ENCODE results near the gene CTF1.
"Not testable (repeated sequence)": the region's sequence is repeated elsewhere in the genome, so short reads cannot be mapped to it uniquely, and the experiment has no call there.

CTF1 gene, protein sequence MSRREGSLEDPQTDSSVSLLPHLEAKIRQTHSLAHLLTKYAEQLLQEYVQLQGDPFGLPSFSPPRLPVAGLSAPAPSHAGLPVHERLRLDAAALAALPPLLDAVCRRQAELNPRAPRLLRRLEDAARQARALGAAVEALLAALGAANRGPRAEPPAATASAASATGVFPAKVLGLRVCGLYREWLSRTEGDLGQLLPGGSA

DNA sequence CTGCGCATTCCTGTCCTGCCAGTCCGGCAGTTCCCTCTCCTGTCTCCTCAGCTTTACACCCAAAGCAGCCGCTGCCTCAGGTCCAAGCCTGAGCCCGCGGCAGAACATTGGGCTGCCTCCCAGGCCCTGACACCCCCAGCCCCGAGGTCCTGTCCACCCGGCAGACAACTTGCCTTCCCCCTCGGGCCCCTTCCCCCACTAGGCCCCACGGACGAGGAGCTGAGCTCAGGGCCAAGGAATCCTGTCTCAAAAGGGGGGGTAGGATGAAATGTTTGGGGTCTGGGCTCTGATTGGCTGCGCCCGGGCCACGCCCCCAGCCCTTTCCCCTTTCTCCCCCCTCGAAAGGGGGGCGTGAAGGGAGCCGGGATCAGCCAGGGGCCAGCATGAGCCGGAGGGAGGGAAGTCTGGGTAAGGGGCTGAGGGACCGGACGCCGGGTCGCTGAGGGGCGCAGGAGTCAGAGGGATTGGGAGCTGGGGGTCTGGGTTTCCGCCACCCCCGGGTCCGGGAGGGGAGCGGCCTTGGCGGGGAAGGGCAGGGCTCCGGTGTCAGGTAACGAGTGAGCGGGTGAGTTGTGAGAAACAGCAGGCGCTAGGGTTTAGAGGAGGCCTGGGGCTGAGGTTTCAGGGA is at the start of gene CTF1:
Gene CTF1, plus strand, starts transcription at position 354 of the 628 bp plus-strand sequence. Its CDS starts 30 bp downstream, at position 384.
- FAIRE-seq = peak; percentile 15

DNA sequence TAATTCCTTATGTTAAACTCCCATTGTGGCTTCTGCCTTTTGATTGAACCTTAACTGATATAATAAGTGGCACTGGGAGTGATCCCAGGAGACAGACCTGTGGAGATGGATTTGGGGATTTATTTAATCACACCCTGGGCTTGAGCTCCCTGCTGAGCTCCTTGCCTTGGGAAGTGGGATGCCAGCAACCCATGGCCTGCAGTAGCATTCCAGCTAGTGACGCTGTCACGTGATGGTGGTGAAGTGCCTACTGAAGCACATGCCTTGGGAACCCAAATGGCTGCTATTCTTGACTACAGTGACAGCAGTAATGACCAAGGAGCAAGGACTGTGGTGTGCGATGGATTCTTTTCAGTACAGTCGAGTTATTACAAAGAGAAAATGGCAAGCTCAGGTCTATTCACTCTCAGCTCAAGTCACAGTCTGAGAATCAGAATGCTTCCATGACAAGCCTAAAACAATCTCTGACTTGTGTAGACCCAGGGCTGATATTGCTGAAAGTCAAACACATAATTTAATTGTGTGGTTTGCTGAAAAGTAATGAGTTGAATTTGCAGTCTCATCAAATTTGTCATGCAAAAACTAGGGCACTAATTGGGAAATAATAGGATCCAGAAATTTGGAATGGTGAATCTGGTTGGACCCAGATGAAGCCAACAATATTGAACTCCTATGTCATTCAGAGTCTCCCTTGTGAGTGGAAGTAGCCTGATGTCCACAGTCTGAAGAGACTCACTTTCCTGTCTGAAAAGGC is 49.6 kb upstream of the CTF1 start:
- no peak for FAIRE-seq

DNA sequence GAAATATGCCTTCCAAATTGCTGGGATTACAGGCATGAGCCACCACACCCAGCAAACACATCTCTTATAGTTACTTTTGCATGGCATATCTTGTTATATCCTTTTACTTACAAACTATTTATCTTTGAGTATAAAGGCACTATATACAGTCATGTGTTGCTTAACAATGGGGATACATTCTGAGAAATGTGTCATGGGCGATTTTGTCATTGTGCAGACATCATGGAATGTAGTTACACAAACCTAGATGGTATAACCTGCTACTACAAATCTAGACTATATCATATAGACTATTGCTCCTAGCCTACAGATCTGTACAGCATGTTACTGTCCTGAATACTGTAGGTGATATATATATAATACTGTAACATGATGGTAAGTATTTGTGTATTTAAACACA is 46.2 kb upstream of the CTF1 start:
- FAIRE-seq = no peak

DNA sequence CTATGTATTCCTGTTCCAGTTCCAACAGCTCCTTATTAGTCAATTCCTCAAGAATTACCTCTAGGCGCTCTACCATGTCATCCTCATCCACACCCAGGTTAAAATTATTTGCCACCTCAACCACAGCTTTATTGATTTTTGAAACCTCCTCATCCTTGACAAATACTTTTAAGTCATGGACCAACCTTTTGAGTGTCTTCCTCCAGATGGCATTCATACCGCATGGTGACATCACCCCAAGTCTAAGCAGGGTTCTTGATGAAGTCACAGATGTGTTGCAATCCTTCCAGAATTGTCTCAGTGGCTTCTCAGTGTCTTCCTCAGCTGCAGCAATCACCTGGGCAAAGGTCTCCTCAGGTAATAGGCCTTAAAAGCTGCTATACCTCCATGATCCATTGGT is 42.7 kb upstream of the CTF1 start:
- no peak for FAIRE-seq

DNA sequence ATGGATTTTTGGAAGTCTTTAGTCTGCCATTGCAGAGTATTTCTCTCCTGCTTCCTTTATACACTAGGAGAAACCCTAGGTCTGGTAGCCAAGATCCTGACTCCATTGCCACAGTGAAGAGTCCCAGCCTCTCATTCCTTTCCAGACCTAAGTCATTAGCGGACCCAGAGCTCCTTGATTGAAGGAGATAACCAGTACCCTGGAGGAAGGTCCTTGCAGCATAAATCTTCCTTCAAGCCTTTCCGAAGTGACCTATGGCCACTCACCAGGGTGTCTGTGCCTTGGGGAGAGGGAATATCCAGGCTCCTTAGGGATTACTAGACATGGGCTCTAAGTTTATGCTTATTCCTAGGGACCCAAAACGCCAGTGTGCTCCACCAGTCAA is 38.3 kb upstream of the CTF1 start:
- no peak for FAIRE-seq

DNA sequence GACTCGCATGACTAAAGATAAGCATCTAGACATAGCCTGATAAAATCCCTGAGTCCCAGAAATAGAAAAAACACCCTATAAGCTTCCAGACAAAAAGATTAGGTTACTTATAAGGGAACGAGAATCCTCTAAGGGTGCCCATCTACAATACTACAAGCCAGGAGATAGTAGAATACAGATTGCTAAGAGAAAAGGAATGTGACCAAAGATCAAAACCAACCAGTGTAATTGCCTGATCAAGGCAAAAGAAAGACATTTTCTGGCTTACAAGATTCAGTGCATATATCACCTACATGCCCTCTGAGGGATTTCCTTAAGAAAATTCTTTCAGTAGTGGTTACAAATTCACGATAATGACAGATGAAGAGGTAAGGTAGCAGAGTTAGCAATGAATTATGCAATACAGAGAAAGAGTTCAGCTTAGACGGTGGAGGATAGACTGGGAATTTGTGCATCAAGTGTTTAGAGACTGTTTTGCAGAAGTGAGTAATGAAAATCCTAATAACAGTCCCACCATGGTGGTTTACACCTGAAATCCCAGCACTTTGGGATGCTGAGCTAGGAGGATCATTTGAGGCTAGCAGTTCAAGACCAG is 37.5 kb upstream of the CTF1 start:
- no peak for FAIRE-seq

DNA sequence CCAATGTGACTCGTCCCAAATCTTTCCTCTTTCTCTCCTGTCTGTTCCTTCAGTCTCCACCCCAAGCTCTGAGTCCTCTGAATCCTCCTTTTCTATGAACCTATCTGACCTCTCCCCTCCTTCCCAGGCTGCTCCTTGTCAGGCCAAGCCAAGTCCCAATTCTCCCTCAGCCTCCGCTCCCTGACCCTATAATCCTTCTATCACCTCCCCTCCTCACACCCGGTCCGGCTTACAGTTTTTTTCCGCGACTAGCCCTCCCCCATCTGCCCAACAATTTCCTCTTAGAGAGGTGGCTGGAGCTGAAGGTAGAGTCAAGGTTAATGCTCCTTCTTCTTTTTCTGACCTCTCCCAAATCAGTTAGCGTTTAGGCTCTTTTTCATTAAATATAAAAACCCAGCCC is 35.7 kb upstream of the CTF1 start:
- not testable (repeated sequence) for FAIRE-seq

DNA sequence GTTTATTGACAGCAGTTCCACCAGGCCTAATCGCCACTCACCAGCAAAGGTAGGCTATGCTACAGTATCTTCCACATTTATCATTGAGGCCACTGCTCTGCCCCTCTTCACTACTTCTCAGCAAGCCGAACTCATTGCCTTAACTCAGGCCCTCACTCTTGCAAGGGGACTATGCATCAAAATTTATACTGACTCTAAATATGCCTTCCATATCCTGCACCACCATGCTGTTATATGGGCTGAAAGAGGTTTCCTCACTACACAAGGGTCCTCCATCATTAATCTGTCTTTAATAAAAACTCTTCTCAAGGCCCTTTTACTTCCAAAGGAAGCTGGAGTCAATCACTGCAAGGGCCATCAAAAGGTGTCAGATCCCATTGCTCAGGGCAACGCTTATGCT is 33.2 kb upstream of the CTF1 start:
- not testable (repeated sequence) for FAIRE-seq

DNA sequence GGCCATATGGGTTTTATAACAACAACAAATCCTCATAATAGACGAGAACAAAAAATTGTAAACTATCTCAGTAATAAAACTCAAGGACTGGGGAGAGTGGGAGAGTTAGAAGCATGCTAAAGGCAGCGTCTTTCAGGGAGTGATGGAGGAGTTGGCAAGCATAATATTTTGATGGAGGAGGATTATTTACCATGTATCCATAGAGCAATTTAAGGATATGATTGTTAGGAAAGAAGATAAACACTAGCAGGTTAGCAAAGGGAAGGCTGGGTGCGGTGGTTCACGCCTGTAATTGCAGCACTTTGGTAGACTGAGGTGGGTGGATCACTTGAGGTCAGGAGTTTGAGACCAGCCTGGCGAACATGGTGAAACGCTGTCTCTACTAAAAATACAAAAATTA is 30.4 kb upstream of the CTF1 start:
- FAIRE-seq = no peak

DNA sequence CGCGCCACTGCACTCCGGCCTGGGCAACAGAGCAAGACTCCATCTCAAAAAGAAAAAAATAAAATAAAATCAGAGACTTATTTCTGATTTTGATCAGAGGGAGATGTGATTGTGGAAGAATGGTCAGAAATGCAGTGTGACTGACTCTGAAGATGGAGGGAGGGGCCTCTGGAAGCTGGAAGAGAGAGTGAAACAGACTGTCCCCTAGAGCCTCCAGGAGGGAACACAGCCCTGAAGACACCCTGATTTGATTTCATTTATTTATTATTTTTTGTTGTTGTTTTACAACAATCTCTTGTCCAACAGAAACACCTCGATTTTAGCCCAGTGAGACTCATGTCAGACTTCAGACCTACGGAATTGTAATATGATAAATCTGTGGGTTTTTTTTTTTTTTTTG is 28.7 kb upstream of the CTF1 start:
- peak; percentile 32 for FAIRE-seq

DNA sequence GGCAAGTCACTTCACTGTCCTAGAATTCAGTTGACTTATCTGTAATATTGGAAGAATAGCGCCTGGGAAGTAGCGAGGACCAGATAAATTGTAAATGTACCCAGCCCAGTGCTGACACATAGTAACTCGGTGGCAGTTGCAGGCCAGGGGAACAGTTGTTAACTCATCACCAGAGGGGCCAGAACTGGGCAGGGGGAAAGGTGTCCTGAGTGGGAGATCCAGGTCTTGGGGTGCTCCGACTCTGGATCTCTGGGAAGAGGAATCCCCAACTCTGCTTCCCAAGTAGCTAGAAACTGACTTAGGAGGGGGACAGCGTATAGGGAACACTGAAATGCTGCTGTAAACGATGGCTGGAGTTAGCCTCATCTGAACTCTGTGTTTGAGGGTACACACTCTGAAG is 25.5 kb upstream of the CTF1 start:
- no peak for FAIRE-seq

DNA sequence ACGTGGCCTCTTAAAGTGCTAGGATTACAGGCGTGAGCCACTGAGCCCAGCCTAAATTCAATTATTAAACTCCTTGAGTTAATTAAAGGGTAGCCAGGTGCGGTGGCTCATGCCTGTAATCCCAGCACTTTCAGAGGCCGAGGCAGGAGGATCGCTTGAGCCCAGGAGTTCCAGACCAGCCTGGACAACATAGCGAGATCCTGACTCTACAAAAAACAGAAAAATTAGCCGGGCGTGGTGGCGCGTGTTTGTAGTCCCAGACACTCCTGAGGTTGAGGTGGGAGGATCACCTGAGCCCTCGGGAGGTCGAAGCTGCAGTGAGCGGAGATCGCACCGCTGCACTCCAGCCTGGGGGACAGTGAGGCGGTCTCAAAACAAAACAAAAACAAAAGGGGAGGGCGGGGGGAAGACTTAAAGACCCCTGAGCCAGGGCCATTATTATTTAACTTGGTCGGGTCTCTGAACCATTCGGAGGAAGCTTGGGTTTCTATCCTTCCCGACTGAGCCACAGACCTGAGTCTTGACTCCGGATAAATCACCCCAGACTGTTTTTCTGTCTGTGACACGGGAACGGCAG is 22.1 kb upstream of the CTF1 start:
- FAIRE-seq = no peak

DNA sequence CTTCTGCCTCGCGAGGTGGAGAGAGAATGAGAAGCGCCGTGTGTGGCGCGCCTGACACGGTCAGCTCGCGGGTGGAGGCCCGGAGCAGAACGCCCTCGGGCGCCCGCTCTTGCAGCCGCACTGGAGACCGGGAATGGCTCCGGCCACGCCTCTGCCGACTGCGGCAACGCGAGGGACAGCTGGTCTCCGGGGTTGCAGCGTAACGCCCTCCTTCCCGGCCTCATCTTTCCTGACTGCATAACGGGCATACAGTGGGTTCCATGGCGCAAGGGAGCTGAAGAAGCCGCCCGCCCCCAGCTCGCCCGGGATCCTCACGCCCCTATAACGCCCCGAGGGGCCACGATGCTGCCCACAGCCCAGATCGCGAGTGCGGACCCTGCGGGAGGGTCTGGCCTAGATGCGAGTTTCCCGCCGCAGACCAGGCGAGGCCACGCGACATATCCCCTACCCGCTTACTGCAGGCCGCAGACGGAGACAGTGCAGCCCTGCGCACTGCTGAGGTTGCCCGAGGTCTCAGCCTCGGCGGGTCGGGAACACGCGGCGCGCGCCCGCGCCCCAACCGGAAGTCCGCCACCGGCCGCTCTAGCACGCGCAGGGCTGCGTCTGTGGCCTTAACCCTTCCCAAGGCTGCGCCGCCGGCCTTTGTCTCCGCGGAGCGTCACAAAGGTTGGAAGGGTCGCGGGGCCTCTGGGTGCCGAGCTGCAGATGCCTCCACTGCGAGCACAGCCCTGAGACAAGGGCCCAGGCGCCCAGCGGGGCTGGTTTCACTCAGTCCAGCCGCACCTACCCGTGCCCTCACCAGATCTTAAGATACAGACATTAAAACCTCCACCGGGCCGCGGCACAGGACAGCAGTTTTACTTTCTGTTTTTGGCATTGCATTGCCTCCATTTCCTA is 21.3 kb upstream of the CTF1 start:
- no peak for FAIRE-seq

DNA sequence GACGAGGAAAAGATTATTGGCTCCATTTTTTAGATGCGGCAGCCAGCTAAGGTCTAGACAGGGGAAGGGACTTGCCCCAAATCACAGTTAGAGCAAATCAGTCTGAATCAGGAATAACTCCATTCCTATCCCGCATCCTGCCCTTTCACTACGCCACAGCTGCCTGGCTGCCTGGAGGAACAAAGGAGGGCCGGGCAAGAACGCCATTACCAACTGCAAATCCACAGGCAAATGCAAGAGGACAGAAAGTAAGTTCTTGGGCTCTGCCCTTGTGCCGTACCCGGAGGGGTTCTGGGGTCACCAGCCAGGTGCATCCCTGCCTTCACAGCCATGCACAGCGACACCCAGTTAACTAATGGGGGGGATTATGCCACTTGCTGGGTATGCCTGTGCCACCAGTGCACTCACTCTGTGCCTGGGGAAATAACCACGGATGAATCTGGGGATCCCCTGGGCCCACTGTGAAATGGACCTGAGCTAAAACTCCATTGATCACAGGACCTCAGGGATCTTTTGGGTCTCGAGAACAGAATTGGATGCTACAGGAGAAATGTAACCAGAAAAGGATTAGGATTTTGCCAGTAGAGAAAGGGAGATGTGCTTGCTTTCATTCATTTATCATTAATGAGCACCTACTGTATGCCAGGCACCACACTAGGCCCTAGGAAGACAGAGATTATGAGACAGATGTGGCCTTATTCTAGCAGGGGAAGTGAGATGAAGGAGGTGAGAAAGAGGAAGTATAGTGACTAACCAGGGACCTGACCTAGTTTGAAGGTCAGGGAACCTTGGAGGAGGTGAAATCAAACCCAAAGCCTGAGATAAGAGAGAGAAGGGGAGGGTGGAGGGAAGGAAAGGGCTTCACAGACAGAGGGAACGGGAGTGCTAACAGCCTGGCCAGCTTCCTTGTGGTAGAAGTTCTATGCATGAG is 20.3 kb upstream of the CTF1 start:
- FAIRE-seq = no peak

DNA sequence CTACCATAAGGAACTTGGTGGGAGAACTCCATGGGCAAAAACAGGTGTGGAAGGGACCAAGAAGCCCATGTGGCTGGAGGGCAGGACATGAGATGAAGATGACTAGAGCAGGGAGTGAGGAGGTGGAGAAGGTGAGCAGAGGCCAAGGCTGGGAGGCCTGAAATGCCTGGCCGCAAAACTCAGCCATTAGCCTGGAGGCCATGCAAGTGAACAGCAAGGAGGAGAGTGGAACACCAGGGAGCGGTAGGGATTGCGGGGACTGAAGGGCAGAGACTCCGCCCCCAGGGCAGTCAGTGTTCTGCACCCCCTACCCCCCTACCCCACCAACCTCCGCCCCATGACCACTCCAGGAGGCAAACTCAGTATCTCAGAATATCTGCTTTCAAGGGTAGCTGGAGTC is 19.5 kb upstream of the CTF1 start:
- FAIRE-seq = no peak

DNA sequence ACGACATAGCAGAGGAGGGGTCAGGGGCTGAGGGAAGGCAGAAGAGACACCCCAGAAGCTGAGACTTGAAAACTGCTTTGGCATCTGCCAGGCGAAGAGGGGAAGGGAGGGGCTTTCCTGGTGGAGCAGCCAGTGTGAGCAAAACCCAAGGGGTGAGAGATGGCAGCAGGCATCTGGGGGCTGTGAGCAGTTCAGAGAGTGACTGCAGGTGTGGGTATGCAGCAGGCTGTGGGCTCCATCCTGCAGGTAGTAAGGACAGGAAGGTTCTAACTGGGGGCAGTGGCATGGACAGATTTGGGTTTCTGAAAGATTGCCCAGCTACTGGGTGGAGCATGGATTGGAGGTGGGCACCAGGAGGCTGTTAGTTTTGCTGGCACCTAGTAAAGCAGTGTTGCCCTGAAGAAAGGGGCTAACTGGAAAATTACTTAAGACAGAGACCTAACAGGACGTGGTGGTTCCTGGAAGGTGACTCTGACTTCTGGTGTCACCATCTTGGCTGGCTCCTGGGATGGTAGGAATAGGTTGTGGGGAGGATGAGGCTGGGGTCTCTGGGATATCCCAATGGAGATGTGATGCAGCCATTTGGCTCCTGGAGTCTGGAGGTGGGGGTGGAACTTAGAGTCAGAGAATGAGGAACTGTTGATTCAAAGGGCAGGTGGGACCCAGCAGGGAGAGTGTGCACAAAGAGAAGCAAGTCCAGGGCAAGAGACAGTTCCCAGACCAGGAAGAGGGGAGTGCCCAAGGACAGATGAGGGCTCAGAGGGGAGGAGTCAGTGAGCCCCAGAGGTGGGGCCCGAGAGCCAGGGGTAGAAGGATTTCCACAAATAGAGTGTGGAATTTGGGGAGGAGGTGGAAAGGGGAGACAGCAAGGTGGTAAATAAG is 13.7 kb upstream of the CTF1 start:
- FAIRE-seq = no peak

DNA sequence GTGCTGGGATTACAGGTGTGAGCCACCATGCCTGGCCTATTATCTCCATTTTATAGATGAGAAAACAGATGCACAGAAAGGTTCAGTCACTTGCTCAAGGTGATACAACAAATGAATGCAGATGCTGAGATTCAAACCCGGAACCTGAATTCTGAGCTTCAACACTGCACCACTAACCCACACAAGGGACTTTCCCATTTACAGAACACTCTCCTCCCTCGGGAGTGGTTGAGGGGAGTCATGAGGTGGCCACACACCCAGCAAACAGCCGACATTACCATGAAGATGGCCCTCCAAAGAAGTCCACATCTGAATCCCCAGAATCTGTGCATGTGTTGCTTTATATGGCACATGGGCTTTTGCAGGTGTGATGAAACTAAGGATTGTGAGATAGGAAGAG is 11.7 kb upstream of the CTF1 start:
- no peak for FAIRE-seq

DNA sequence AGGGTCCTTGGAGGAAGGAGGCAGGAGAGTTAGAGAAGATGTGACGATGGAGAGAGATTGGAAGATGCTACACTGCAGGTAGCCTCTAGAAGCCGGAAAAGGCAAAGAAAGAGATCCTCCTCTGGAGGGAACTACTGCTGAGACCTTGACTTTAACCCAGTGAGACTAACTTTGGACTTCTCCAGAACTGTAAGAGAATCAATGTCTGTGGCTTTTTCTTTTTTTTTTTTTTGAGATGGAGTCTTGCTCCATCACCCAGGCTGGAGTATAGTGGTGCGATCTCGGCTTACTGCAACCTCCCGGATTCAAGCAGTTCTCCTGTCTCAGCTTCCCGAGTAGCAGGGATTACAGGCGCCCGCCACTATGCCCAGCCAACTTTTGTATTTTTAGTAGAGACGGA is 11.2 kb upstream of the CTF1 start:
- no peak for FAIRE-seq

DNA sequence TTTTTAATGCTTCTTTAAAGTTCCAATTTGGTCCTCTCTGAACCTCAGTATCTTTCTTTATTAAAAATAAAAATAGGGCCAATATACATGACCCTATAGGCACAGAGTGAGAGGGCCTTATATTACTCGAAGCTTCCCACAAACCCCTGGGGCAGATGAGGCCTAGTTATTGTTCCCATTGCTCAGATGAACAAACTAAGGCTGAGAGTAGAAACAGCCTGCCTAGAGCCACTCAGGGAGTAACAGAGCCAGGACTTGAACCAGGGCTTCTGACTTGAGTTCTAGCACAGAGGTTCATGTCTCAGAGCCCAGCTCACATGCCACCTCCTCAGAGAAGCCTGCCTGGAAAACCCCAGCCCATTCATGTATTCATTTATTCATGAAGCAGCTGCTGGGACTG is 10.3 kb upstream of the CTF1 start:
- no peak for FAIRE-seq

DNA sequence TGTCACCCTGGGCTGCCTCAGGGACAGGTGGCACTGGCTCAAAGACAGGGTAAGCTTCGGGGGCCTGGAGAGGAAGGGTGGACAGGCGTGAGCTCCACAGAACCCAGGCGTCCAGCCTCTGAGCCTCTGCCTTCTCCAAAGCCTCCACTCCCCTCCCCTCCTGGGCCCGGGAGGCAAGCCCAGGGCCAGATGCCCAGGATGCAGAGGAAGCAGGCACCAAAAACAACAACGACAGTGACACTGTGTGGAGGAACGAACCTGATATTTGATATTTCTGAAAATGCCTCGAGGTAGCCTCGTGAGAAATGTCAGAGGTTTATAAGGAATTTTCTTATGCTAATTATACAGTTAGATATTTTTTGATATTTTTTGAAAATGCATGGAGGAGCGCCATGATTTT is 8.5 kb upstream of the CTF1 start:
- no peak for FAIRE-seq

All from TTC549 (cell line).